ENCODE results near the gene SH3PXD2B.

Gene SH3PXD2B

DNA sequence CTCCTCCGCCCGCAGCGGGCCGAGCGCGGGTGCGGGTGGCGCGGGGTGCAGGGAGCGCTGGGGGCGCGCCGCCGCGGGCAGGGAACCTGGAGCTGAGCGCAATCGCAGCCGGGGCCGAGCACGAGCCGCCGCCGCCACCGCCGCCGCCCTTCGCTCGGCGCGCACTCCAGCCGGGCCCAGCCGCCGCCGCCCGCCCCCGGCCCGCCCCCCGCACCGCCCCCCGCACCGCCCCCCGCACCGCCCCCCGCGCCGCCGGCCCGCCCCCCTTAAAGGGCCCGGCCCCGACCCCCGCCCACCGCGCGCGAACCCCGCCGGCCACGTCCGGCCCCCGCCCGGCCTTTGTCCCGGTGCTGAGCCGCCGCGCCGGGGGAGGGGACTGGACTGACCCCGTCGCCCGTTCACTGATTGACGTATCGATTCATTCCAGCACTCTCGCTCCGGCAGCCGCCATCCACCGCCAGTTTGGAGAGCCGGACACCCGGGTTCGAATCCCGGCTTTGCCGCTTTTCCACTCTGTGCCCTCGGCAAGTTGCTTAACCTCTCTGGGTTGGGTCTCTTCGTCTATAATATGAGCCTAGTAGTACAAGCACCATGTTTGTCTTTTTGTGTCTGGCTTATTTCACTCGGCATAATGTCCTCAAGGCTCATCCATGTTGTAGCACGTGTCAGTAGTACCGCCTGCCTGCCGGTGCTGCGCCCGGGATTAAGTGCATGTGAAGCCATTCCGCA lies at the start of gene SH3PXD2B:
Gene SH3PXD2B, minus strand, starts transcription at position 168 of the 729 bp plus-strand sequence. CDS start 173 bp downstream, outside the sequence.
- DNase-seq (ENCODE audit: low read depth) = peak; percentile 67
- TF ChIP-seq, protein P1, sequence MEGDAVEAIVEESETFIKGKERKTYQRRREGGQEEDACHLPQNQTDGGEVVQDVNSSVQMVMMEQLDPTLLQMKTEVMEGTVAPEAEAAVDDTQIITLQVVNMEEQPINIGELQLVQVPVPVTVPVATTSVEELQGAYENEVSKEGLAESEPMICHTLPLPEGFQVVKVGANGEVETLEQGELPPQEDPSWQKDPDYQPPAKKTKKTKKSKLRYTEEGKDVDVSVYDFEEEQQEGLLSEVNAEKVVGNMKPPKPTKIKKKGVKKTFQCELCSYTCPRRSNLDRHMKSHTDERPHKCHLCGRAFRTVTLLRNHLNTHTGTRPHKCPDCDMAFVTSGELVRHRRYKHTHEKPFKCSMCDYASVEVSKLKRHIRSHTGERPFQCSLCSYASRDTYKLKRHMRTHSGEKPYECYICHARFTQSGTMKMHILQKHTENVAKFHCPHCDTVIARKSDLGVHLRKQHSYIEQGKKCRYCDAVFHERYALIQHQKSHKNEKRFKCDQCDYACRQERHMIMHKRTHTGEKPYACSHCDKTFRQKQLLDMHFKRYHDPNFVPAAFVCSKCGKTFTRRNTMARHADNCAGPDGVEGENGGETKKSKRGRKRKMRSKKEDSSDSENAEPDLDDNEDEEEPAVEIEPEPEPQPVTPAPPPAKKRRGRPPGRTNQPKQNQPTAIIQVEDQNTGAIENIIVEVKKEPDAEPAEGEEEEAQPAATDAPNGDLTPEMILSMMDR (IDR thresholded peaks at IDR 0.05; ENCODE audit: low read length, missing control alignments) = no peak
- peak within 1 kb of the TSS; percentile 99 for H3K4me3 ChIP-seq (replicated peaks; ENCODE audit: low read depth, low read length)

GRCh38 chr5:172502969-172503368 lies 48.6 kb upstream of the SH3PXD2B start:
- DNase-seq (ENCODE audit: low read depth) = no peak
- no peak overlapping the region for H3K4me3 ChIP-seq (replicated peaks; ENCODE audit: low read depth, low read length)
- TF ChIP-seq, protein P1 (IDR thresholded peaks at IDR 0.05; ENCODE audit: low read length, missing control alignments) = no peak

GRCh38 chr5:172502410-172502809 lies 48.1 kb upstream of the SH3PXD2B start:
- no peak for DNase-seq (ENCODE audit: low read depth)
- no peak overlapping the region for H3K4me3 ChIP-seq (replicated peaks; ENCODE audit: low read depth, low read length)
- TF ChIP-seq, protein P1 (IDR thresholded peaks at IDR 0.05; ENCODE audit: low read length, missing control alignments) = no peak

GRCh38 chr5:172501708-172502320 lies 47.5 kb upstream of the SH3PXD2B start:
- no peak for DNase-seq (ENCODE audit: low read depth)
- no peak overlapping the region for H3K4me3 ChIP-seq (replicated peaks; ENCODE audit: low read depth, low read length)
- TF ChIP-seq, protein P1 (IDR thresholded peaks at IDR 0.05; ENCODE audit: low read length, missing control alignments) = no peak

- H3K4me3 ChIP-seq (replicated peaks; ENCODE audit: low read depth, low read length) = no peak overlapping the region
- DNase-seq (ENCODE audit: low read depth) = no peak
- TF ChIP-seq, protein P1 (IDR thresholded peaks at IDR 0.05; ENCODE audit: low read length, missing control alignments) = no peak
Observed at GRCh38 chr5:172499287-172499686, 45.0 kb upstream of the SH3PXD2B start.

DNA sequence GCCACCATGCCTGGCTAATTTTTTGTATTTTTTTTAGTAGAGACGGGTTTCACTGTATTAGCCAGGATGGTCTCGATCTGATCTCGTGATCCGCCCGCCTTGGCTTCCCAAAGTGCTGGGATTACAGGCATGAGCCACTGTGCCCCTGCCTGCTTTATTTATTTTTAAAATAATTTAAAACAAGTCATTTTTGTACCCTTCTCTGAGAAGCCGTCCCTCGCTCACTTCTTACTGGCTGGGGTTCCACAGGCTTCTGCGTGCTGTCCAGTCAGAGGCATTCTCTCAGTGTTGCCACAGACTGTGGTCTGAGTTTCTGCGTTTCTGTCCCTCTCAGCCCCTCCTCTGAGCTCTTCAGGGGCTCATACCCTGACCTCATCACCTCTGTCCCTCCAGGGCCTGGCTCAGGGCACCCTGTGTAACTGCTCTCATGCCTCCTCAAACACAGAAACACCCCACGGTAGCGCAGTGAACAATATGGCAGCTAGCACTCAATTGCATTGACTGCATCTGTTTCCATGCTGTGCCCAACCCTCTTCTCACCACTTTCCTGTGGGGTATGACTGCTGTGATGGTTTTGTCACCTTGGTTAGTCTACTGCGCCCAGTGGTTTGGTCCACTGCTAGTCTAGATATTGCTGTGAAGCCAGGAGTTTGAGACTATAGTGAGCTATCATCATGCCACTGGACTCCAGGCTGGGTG lies 44.3 kb upstream of the SH3PXD2B start:
- TF ChIP-seq, protein P1 (IDR thresholded peaks at IDR 0.05; ENCODE audit: low read length, missing control alignments) = no peak
- DNase-seq (ENCODE audit: low read depth) = no peak
- no peak overlapping the region for H3K4me3 ChIP-seq (replicated peaks; ENCODE audit: low read depth, low read length)
